H9 (cell line): ENCODE data around the gene TEKT4. TPM values are rescaled to one million over a fixed set of nuclear protein-coding genes. Genes with fewer than 3 reads are reported as not detected.
"Not testable (repeated sequence)": the region's sequence is repeated elsewhere in the genome, so short reads cannot be mapped to it uniquely, and the experiment has no call there.

Experiments used
- DNase-seq: peaks from one replicate; pipeline ENCODE4 v3.0.0-alpha.2; 2017
- H2AFZ ChIP-seq: one replicate; pipeline ENCODE4 v1.6.1; 2013; ENCODE audit warnings: mild to moderate bottlenecking, low read length, control low read depth, moderate library complexity
- H2AK5ac ChIP-seq: 2 replicates; pipeline ENCODE4 v1.6.1; 2013; ENCODE audit warnings: low read length, control low read depth, mixed read lengths; ENCODE audit not compliant: insufficient read length
- H2BK120ac ChIP-seq: one replicate; pipeline ENCODE4 v1.6.1; 2013; ENCODE audit warnings: low read depth, mild to moderate bottlenecking, low read length, control low read depth, inconsistent platforms; ENCODE audit not compliant: poor library complexity, severe bottlenecking
- H2BK12ac ChIP-seq: 2 replicates; pipeline ENCODE4 v1.6.1; 2013; ENCODE audit warnings: low read length, control low read depth, mixed read lengths, low read depth; ENCODE audit not compliant: insufficient read length
- H2BK15ac ChIP-seq: 2 replicates; pipeline ENCODE4 v1.6.1; 2013; ENCODE audit warnings: low read depth, low read length, control low read depth
- H2BK20ac ChIP-seq: one replicate; pipeline ENCODE4 v1.6.1; 2013; ENCODE audit warnings: low read depth, mild to moderate bottlenecking, low read length, control low read depth, inconsistent platforms; ENCODE audit not compliant: poor library complexity, severe bottlenecking
- H2BK5ac ChIP-seq: 2 replicates; pipeline ENCODE4 v1.6.1; 2013; ENCODE audit warnings: low read length, control low read depth, mixed read lengths; ENCODE audit not compliant: insufficient read length
- H3K14ac ChIP-seq: 2 replicates; pipeline ENCODE4 v1.6.1; 2013; ENCODE audit warnings: low read length, control low read depth; ENCODE audit not compliant: insufficient read depth
- H3K18ac ChIP-seq: 2 replicates; pipeline ENCODE4 v1.6.1; 2013; ENCODE audit warnings: low read depth, mild to moderate bottlenecking, mixed read lengths, low read length, control low read depth; ENCODE audit not compliant: insufficient read length
- H3K23ac ChIP-seq: 2 replicates; pipeline ENCODE4 v1.6.1; 2013; ENCODE audit warnings: low read length, control low read depth, mixed read lengths, low read depth; ENCODE audit not compliant: insufficient read length
- H3K23me2 ChIP-seq: 2 replicates; pipeline ENCODE4 v1.6.1; 2013; ENCODE audit warnings: low read depth, mild to moderate bottlenecking, mixed read lengths, low read length, control low read depth; ENCODE audit not compliant: insufficient read length, poor library complexity, severe bottlenecking
- H3K27ac ChIP-seq: 2 replicates; pipeline ENCODE4 v1.5.1; 2013; ENCODE audit warnings: low read length, control low read depth, mixed read lengths, low read depth; ENCODE audit not compliant: insufficient read length
- H3K27me3 ChIP-seq: 2 replicates; pipeline ENCODE4 v1.6.1; 2013; ENCODE audit warnings: low read length, control low read depth, inconsistent platforms; ENCODE audit not compliant: insufficient read depth
- H3K4ac ChIP-seq: 2 replicates; pipeline ENCODE4 v1.6.1; 2013; ENCODE audit warnings: low read depth, mild to moderate bottlenecking, control low read depth, inconsistent platforms, low read length, moderate library complexity
- H3K4me1 ChIP-seq: 2 replicates; pipeline ENCODE4 v1.6.1; 2013; ENCODE audit warnings: low read length, control low read depth, inconsistent platforms; ENCODE audit not compliant: insufficient read depth
- H3K4me2 ChIP-seq: 2 replicates; pipeline ENCODE4 v1.6.1; 2013; ENCODE audit warnings: low read length, control low read depth, mixed read lengths; ENCODE audit not compliant: insufficient read length, insufficient read depth
- H3K56ac ChIP-seq: 2 replicates; pipeline ENCODE4 v1.6.1; 2013; ENCODE audit warnings: low read depth, mild to moderate bottlenecking, mixed read lengths, low read length, control low read depth; ENCODE audit not compliant: insufficient read length
- H3K79me1 ChIP-seq: 2 replicates; pipeline ENCODE4 v1.6.1; 2013; ENCODE audit warnings: low read depth, mild to moderate bottlenecking, moderate library complexity, low read length, control low read depth, inconsistent platforms; ENCODE audit not compliant: insufficient read depth, poor library complexity, severe bottlenecking
- H3K79me2 ChIP-seq: 2 replicates; pipeline ENCODE4 v1.6.1; 2013; ENCODE audit warnings: low read length, control low read depth, inconsistent platforms; ENCODE audit not compliant: insufficient read depth
- H3K9ac ChIP-seq: 2 replicates; pipeline ENCODE4 v1.6.1; 2013; ENCODE audit warnings: low read length, control low read depth, mixed read lengths; ENCODE audit not compliant: insufficient read length; ENCODE audit errors: extremely low read depth
- H3K9me3 ChIP-seq: one replicate; pipeline ENCODE4 v1.6.1; 2013; ENCODE audit warnings: low read depth, low read length, inconsistent platforms; ENCODE audit not compliant: control insufficient read depth
- H3T11ph ChIP-seq: one replicate; pipeline ENCODE4 v1.6.1; 2013; ENCODE audit warnings: mild to moderate bottlenecking, low read length, control low read depth, inconsistent platforms
- H4K20me1 ChIP-seq: one replicate; pipeline ENCODE4 v1.6.1; 2013; ENCODE audit not compliant: control insufficient read depth, insufficient read length, insufficient read depth
- H4K5ac ChIP-seq: 2 replicates; pipeline ENCODE4 v1.6.1; 2013; ENCODE audit warnings: low read depth, mild to moderate bottlenecking, mixed read lengths, low read length, control low read depth; ENCODE audit not compliant: insufficient read length
- H4K8ac ChIP-seq: replicated peaks from 2 replicates; pipeline ENCODE4 v1.6.1; 2013; ENCODE audit warnings: low read length, control low read depth, mixed read lengths, low read depth; ENCODE audit not compliant: insufficient read length
- H4K91ac ChIP-seq: 2 replicates; pipeline ENCODE4 v1.6.1; 2013; ENCODE audit warnings: low read depth, mild to moderate bottlenecking, moderate library complexity, mixed read lengths, low read length, control low read depth; ENCODE audit not compliant: insufficient read length
- H3K27ac Mint-ChIP-seq, 3 experiments: 2 replicates in 2 of 3; 3 replicates in 1 of 3; pipeline ENCODE4 v1.8.0; 2020 to 2021; ENCODE audit warnings: mixed read lengths in 3 of 3, mild to moderate bottlenecking in 1 of 3, moderate library complexity in 1 of 3
- H3K27me3 Mint-ChIP-seq: 2 replicates; pipeline ENCODE4 v1.8.0; 2021; ENCODE audit warnings: low read depth, mild to moderate bottlenecking, moderate library complexity, mixed read lengths
- H3K36me3 Mint-ChIP-seq, 3 experiments: 2 replicates in 2 of 3; 3 replicates in 1 of 3; pipeline ENCODE4 v1.8.0; 2020 to 2021; ENCODE audit warnings: low read depth in 3 of 3, mixed read lengths in 3 of 3; ENCODE audit not compliant: insufficient read depth in 1 of 3
- H3K4me1 Mint-ChIP-seq, 2 experiments: 2 replicates each; pipeline ENCODE4 v1.8.0; 2020; ENCODE audit warnings: mixed read lengths in 2 of 2
- H3K4me3 Mint-ChIP-seq, 2 experiments: 2 replicates in 1 of 2; 3 replicates in 1 of 2; pipeline ENCODE4 v1.8.0; 2020 to 2021; ENCODE audit warnings: mild to moderate bottlenecking in 2 of 2, mixed read lengths in 2 of 2, moderate library complexity in 1 of 2
- H3K9me3 Mint-ChIP-seq, 2 experiments: 2 replicates in 1 of 2; 3 replicates in 1 of 2; pipeline ENCODE4 v1.8.0; 2020; ENCODE audit warnings: mild to moderate bottlenecking in 2 of 2, mixed read lengths in 2 of 2, moderate library complexity in 1 of 2
- CTCF ChIP-seq: fragments of 200-600 bp; sonication (generic); conservative IDR thresholded peaks from 3 replicates; pipeline ENCODE4 v1.8.0; 2021; ENCODE audit warnings: antibody characterized with exemption, mild to moderate bottlenecking
- WGBS: extraction: QIAGEN DNeasy Blood & Tissue Kit; methylation state at CpG from one replicate; pipeline ENCODE4 v1.1.7; 2013; ENCODE audit warnings: missing lambda C conversion rate, low lambda C conversion rate, mixed read lengths; ENCODE audit not compliant: insufficient read length; ENCODE audit errors: extremely low coverage; 5-methylcytosine and 5-hydroxymethylcytosine counted together
- total RNA-seq: library from RNA; stranded (reverse); gene quantifications from 2 replicates; pipeline ENCODE4 v1.2.1, GENCODE V29; 2021

The TEKT4 gene
- total RNA-seq, 1 experiment from 2014 or later: not detected

- Histone ChIP-seq H4K20me1 (no peaks in the 10 kb centered on the region), H2BK12ac (no peak overlapping the region), H4K8ac (no peak overlapping the region), H3K18ac (no peak overlapping the region), H2AK5ac (no peak overlapping the region), H4K91ac (no peak overlapping the region), H2BK20ac (no peak overlapping the region), H3K4ac (no peak overlapping the region), H4K5ac (no peak overlapping the region), H3K9ac (no peak overlapping the region), H3K27me3 (peaks cover 15% of the 10 kb centered on the region; the same call in 1 of the 2 replicates), H3K14ac (no peak overlapping the region; the same call in 1 of the 2 replicates), H2BK120ac (no peak overlapping the region), H2BK15ac (no peak overlapping the region), H3K79me1 (no peaks in the 10 kb centered on the region), H3K27ac (no peak overlapping the region), H3K4me2 (peak overlapping the region; percentile 52), H3K23me2 (no peaks in the 10 kb centered on the region), H2AFZ (no peak overlapping the region), H3K9me3 (no peaks in the 10 kb centered on the region), H3K23ac (no peak overlapping the region), H3K56ac (no peak overlapping the region), H3K79me2 (no peaks in the 10 kb centered on the region), H2BK5ac (no peak overlapping the region), H3T11ph (no peak overlapping the region), H3K4me1 (no peaks in the 10 kb centered on the region)
- Mint-ChIP-seq H3K4me1 (peaks cover 0 to 7% of the 10 kb centered on the region in 2 experiments; a peak in 1 of 4 replicates), H3K27me3 (peaks cover 85% of the 10 kb centered on the region), H3K36me3 (no peaks in the 10 kb centered on the region; a peak in 1 of 7 replicates), H3K9me3 (peaks cover 0 to 4% of the 10 kb centered on the region in 2 experiments; a peak in 4 of 5 replicates), H3K4me3 (peak overlapping the region in 1 of 2 experiments; percentile 72; a peak in 2 of 5 replicates), H3K27ac (no peak overlapping the region)
- TF ChIP-seq CTCF: no peak
- WGBS: no CpG with 5 or more reads among the region's 60 CpGs
- peak; percentile 20 for DNase-seq
These were observed 9.7 kb upstream of the TEKT4 start for GRCh38 chr2:94861308-94862152.

GRCh38 chr2:94862903-94863302, 8.3 kb upstream of the TEKT4 start:
- H3K9ac ChIP-seq, DNase-seq, H2BK5ac ChIP-seq, H2AFZ ChIP-seq, H3T11ph ChIP-seq, H3K4me3 Mint-ChIP-seq, H3K79me1 ChIP-seq, H3K27ac Mint-ChIP-seq, H3K23ac ChIP-seq, H2BK120ac ChIP-seq, H3K36me3 Mint-ChIP-seq, H3K9me3 Mint-ChIP-seq, H3K18ac ChIP-seq, H3K14ac ChIP-seq, H2BK15ac ChIP-seq, H4K8ac ChIP-seq, H3K4me1 Mint-ChIP-seq, H3K9me3 ChIP-seq, H3K4ac ChIP-seq, H4K5ac ChIP-seq, H3K27ac ChIP-seq, H3K79me2 ChIP-seq, H2AK5ac ChIP-seq, H3K4me2 ChIP-seq, H2BK20ac ChIP-seq, H3K4me1 ChIP-seq, H3K23me2 ChIP-seq, H2BK12ac ChIP-seq, H4K91ac ChIP-seq, H4K20me1 ChIP-seq, H3K56ac ChIP-seq: not testable (repeated sequence)
- peaks cover 15% of the 10 kb centered on the region; the same call in 1 of the 2 replicates for H3K27me3 ChIP-seq
- no CpG with 5 or more reads among the region's 17 CpGs for WGBS
- peaks cover 87% of the 10 kb centered on the region for H3K27me3 Mint-ChIP-seq
